GM18909 (cell line): ENCODE results near the gene MMD.
A peak's percentile ranks its signal among the peaks of the same experiment; 100 is the strongest.
"Not testable (repeated sequence)": the region's sequence is repeated elsewhere in the genome, so short reads cannot be mapped to it uniquely, and the experiment has no call there.

Experiments
- ATAC-seq: cut with Tn5 transposase; IDR thresholded peaks from one replicate; pipeline ENCODE4 v1.9.1; 2021; ENCODE audit warnings: mild to moderate bottlenecking; ENCODE audit not compliant: unreplicated experiment, poor library complexity

Gene MMD

DNA sequence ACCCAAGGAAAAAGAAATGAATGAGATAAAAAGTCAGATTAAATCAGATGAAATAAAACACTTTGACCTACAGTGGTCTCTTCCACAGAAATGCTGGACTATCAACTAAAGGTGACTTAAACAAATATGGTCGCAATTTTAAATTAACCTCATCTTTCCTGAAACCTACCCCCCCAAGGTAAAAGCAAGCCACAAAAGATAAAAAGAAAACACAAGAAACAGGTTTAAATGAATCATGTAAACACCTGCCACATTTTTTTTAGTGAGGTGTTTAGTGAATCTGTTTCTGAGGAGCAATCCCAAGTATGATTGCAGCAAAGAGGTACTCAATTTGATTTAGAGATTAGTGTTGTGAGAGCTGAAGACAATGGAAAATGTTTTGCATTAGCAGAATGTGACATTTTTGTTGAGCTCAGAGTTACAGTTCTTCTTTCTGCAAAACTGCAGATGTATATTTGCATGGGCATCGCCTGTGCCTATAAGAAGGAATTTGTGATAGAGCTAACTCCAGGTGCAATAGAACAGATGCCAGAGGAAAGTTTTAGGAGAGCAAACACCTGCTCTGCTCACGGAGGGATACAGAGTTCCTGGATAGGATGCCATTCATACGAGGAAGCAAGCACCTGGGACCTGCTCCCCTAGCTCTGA is 3.4 kb upstream of the MMD start:
- ATAC-seq: no peak

GRCh38 chr17:55423535-55423934 is 1.9 kb upstream of the MMD start:
- no peak for ATAC-seq

GRCh38 chr17:55422828-55423164 is 1.2 kb upstream of the MMD start:
- not testable (repeated sequence) for ATAC-seq

- no peak for ATAC-seq
These were observed 858 bp downstream of the MMD start for GRCh38 chr17:55420776-55421178.

- peak; percentile 40 for ATAC-seq
These were observed 1.4 kb downstream of the MMD start for GRCh38 chr17:55420067-55420775.

- ATAC-seq: no peak
These were observed 3.0 kb downstream of the MMD start for GRCh38 chr17:55418369-55419268.

- ATAC-seq: no peak
These were observed 4.0 kb downstream of the MMD start for GRCh38 chr17:55417411-55418268.

DNA sequence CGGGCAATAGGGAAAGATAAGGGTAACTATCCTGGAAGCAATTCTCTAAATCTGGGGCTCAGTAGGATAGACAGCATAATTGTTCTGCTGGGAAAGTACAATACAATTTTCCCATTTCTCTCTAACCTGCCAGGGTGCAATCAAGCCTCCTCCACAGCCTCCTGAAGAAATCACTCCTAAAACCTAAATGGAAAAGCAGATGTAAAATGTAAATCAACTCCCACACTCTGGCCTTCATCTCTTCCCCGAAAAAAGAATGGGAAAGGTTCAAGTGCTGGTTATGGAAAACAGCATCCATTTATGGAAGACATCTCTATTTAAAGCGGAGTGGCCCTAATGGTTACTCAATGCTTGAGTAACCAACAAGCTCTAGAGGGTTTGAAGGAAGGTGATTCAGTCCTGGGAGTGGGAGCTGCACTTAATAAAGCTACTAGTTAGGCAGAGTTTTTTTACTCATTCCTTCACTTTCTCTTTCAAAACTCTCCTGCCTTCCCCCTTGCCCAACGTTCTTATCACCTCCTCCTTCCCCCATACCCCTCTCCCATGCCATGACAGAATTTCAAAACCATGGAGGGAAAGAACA is 5.1 kb downstream of the MMD start:
- no peak for ATAC-seq

GRCh38 chr17:55416000-55416399 is 5.6 kb downstream of the MMD start:
- no peak for ATAC-seq

DNA sequence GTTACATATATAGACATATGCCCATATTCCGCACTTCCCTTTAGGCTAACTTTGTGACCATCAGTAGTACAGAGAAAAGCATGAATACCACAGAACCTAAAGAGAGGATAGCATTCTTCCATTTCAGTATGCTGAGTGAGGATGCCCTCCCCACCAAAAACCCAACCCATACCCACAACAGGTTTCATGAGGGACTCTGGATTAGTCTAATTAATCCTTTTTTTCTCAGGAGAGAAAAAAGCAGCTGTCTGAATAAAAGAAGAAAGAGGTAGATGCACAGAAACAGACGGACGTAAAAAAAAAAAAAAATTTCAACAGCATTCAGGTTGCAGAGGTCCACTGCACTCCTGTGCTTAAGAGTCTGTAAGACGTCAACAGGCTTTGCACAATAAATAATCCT is 6.7 kb downstream of the MMD start:
- ATAC-seq: no peak

- ATAC-seq: no peak
These were observed 7.7 kb downstream of the MMD start for GRCh38 chr17:55413825-55414489.

GRCh38 chr17:55411463-55411855 is 10.2 kb downstream of the MMD start:
- ATAC-seq: no peak

GRCh38 chr17:55410722-55411462 is 10.7 kb downstream of the MMD start:
- no peak for ATAC-seq

DNA sequence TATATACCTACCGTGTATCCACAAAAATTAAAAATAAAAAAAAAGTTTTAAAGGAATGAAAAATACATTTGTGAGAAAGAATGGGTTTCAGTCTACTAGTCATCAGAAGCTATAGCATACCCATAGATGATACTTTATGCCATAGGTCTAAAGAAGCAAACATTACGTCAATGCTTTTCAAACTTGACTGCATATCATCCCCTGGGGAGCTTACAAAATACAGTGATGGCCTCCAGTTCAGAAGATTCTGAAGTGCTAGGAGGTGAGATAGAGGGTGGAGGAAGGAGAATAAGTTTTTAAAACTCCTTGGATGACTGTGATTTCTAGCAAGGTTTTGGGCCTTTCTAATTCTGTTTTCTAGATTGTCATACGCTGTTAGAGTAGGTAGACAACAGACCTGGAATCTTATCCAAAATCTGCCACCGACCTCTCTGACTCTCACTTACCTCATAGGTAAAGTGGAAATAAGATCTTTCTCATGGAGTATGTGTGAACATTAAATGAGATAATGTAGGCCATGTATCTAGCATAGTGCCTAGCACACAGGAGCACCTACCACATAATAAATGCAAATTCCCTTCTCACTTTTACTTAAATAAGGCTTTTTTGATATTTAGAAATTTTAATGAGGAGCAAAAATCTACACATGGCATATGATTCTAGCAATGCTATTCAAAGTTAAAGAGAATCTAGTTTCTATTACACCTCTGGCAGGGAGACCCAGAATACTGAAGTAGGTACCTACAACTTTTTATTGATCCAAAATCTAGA is 12.4 kb downstream of the MMD start:
- ATAC-seq: no peak

DNA sequence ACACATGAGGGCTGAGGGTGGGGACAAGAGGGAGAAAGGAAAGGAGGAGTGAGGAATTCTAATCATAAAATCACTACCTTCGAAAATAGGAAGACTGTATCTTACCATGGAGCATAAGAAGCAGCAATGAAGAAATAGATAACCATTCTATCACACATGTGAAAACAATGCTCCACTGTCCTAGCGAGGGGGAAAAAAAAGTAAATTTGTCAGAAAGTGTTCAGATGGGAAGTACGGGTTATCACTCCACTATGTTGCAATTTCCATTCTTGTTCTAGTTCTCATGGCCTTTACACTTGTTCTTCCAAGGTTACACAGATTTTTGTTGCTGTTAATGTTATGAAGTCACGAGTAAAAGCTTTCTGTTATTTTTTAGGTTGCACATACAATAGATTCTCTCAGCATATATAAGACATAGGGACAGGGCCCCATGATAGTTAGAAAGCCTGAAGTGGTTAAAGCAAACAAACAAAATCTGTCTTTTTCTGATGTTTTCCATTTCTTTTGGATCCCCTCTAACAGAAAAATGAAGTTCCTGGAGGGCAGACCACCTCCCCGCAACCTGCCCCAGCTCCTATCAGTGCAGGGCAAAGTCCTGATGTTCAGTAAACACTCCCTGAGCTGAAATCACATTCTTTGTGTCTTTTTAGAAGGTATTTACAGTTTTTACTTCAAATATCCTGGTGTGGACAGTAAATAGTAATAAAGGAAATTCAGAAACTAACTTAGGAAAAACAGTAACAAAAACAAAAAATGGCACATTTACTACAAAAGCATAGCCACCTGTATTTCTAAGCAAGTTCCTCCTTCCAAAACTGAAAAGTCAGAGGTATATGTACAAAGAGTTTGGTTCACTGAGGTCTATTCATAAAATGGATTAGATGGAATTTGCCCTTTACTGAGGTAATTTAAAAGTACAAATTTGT is 13.7 kb downstream of the MMD start:
- ATAC-seq: no peak

GRCh38 chr17:55405600-55405999 is 16.0 kb downstream of the MMD start:
- ATAC-seq: no peak

DNA sequence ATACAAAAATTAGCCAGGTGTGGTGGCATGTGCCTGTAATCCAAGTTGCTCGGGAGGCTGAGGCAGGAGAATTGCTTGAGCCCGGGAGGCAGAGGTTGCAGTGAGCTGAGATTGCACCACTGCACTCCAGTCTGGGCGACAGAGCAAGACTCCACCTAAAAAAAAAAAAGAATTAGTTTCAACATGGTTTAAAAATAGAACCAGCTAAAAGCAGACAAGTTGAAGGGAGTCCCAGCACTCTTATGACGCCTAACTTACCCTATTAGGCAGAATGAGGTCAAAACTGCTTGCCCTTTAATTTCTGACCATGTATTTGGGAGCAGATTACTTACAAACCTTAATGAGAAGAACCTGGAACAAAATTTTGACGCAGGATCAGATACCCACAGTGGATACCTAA is 17.4 kb downstream of the MMD start:
- ATAC-seq: not testable (repeated sequence)
